Left ventricle myocardium inferior (tissue), 1 donor: ENCODE data around the gene DDN. TPM values are rescaled to one million over a fixed set of nuclear protein-coding genes. Genes with fewer than 3 reads are reported as not detected.

Experiments used
- DNase-seq: peaks from one replicate; pipeline ENCODE4 v3.0.0-alpha.2; 2020
- H3K27ac ChIP-seq: fragments of 200-600 bp; replicated peaks from 2 replicates; pipeline ENCODE4 v1.8.0; 2021
- H3K27me3 ChIP-seq: fragments of 200-600 bp; 2 replicates; pipeline ENCODE4 v1.8.0; 2021; ENCODE audit warnings: low read depth
- H3K36me3 ChIP-seq: fragments of 200-600 bp; 2 replicates; pipeline ENCODE4 v1.8.0; 2021
- H3K4me1 ChIP-seq: fragments of 200-600 bp; 2 replicates; pipeline ENCODE4 v1.8.0; 2021
- H3K4me3 ChIP-seq: fragments of 200-600 bp; 2 replicates; pipeline ENCODE4 v1.8.0; 2021; ENCODE audit warnings: mild to moderate bottlenecking, moderate library complexity
- H3K9me3 ChIP-seq: fragments of 200-600 bp; replicated peaks from 2 replicates; pipeline ENCODE4 v1.8.0; 2021
- CTCF ChIP-seq: fragments of 200-600 bp; IDR thresholded peaks from 2 replicates; pipeline ENCODE4 v1.8.0; 2021; ENCODE audit warnings: antibody characterized with exemption, mild to moderate bottlenecking, borderline replicate concordance
- intact Hi-C: fragments of 100-400 bp; cut with micrococcal nuclease; formaldehyde crosslinking; loops from one replicate; pipeline ENCODE4 v1.11.0; 2022
- long read RNA-seq: library from polyadenylated mRNA; unstranded; transcript quantifications from one replicate; pipeline ENCODE4 v2.0.0, GENCODE V29; 2021
- total RNA-seq: library from RNA; stranded (reverse); fragmentation: NEBNext Ultra II Directional; extraction: Animal tissue kit (Norgen Biotek cat#: 25700); gene quantifications from one replicate; pipeline ENCODE4 v1.2.1, GENCODE V29; 2021
- donor health status: DM: no; HTN: yes; CAD: no; lungs with severe emphysema.

Gene DDN
- 1.4 TPM for total RNA-seq
- long read RNA-seq, partial matches to known transcripts: 0 of 1 reads
- long read RNA-seq, other reads (novel, unspliced or antisense): 1 of 1 reads

- Histone ChIP-seq H3K36me3 (peaks cover 42% of the 10 kb centered on the region), H3K27me3 (peaks cover 61% of the 10 kb centered on the region), H3K9me3 (no peaks in the 10 kb centered on the region), H3K4me1 (peaks cover 62% of the 10 kb centered on the region), H3K4me3 (peak within 1 kb of the TSS; percentile 69), H3K27ac (peak within 1 kb of the TSS; percentile 50)
- TF ChIP-seq CTCF: no peak
- no peak for DNase-seq
- intact Hi-C loops: no loop called here
Measured at GRCh38 chr12:48999371-49000131, at the start of gene DDN. Gene DDN (minus strand): TSS chr12:48999375. CDS start chr12:48999287, 88 bp downstream.

- intact Hi-C loops: no loop called here
- Histone ChIP-seq H3K36me3 (peaks cover 100% of the 10 kb centered on the region), H3K27me3 (no peaks in the 10 kb centered on the region), H3K9me3 (no peaks in the 10 kb centered on the region), H3K4me3 (no peak overlapping the region), H3K27ac (no peak overlapping the region), H3K4me1 (no peaks in the 10 kb centered on the region)
- no peak for DNase-seq
- TF ChIP-seq CTCF: no peak
Measured at GRCh38 chr12:49048953-49049352, 49.8 kb upstream of the DDN start.

GRCh38 chr12:49046129-49046895 lies 47.1 kb upstream of the DDN start:
- intact Hi-C loops: no loop called here
- Histone ChIP-seq H3K4me3 (no peak overlapping the region), H3K36me3 (peaks cover 100% of the 10 kb centered on the region), H3K4me1 (no peaks in the 10 kb centered on the region), H3K9me3 (no peaks in the 10 kb centered on the region), H3K27ac (no peak overlapping the region), H3K27me3 (no peaks in the 10 kb centered on the region)
- no peak for DNase-seq
- TF ChIP-seq CTCF: no peak

GRCh38 chr12:49044660-49045059 lies 45.5 kb upstream of the DDN start:
- H3K4me3 ChIP-seq: no peak overlapping the region
- no peak for TF ChIP-seq CTCF
- H3K27ac ChIP-seq: no peak overlapping the region
- H3K4me1 ChIP-seq: no peaks in the 10 kb centered on the region
- H3K9me3 ChIP-seq: no peaks in the 10 kb centered on the region
- H3K36me3 ChIP-seq: peaks cover 100% of the 10 kb centered on the region
- H3K27me3 ChIP-seq: no peaks in the 10 kb centered on the region
- no peak for DNase-seq
- intact Hi-C loops: no loop called here

- H3K27me3 ChIP-seq: no peaks in the 10 kb centered on the region
- peaks cover 100% of the 10 kb centered on the region for H3K36me3 ChIP-seq
- H3K9me3 ChIP-seq: no peaks in the 10 kb centered on the region
- H3K27ac ChIP-seq: no peak overlapping the region
- no peak overlapping the region for H3K4me3 ChIP-seq
- peak; percentile 72 for TF ChIP-seq CTCF
- peak; percentile 50 for DNase-seq
- no peaks in the 10 kb centered on the region for H3K4me1 ChIP-seq
- intact Hi-C loops: no loop called here
Measured at GRCh38 chr12:49043856-49044258, 44.7 kb upstream of the DDN start.
